Astrocyte (in vitro differentiated cells and primary cell): ENCODE results near the gene TMSB10. TPM values are rescaled to one million over a fixed set of nuclear protein-coding genes. Genes with fewer than 3 reads are reported as not detected.
"Not testable (repeated sequence)": the region's sequence is repeated elsewhere in the genome, so short reads cannot be mapped to it uniquely, and the experiment has no call there.

ENCODE experiments used
- DNase-seq: peaks from one replicate; pipeline ENCODE4 v3.0.0-alpha.2; 2010; ENCODE audit warnings: low read depth
- FAIRE-seq: peaks from 2 replicates; lab custom pipeline; 2011; peaks lifted over from hg19 to GRCh38; lab: Jason Lieb, UNC
- H2AFZ ChIP-seq: 2 replicates; pipeline ENCODE4 v1.6.0; 2012; ENCODE audit warnings: low read depth, low read length, inconsistent platforms
- H3K27ac ChIP-seq: 2 replicates; pipeline ENCODE4 v1.5.1; 2011; ENCODE audit warnings: low read depth, low read length, inconsistent platforms
- H3K27me3 ChIP-seq: 2 replicates; pipeline ENCODE4 v1.6.0; 2011; ENCODE audit warnings: low read length, inconsistent platforms; ENCODE audit not compliant: insufficient read depth
- H3K36me3 ChIP-seq: 2 replicates; pipeline ENCODE4 v1.5.1; 2011; ENCODE audit warnings: low read length, inconsistent platforms; ENCODE audit not compliant: insufficient read depth
- H3K4me1 ChIP-seq: 2 replicates; pipeline ENCODE4 v1.5.1; 2011; ENCODE audit warnings: low read length, inconsistent platforms; ENCODE audit not compliant: insufficient read depth
- H3K4me2 ChIP-seq: 2 replicates; pipeline ENCODE4 v1.6.0; 2012; ENCODE audit warnings: low read length, inconsistent platforms
- H3K4me3 ChIP-seq: 2 replicates; pipeline ENCODE4 v1.5.1; 2011; ENCODE audit warnings: low read depth, mild to moderate bottlenecking, low read length, inconsistent platforms; ENCODE audit not compliant: insufficient read depth
- H3K79me2 ChIP-seq: 2 replicates; pipeline ENCODE4 v1.6.0; 2012; ENCODE audit warnings: mild to moderate bottlenecking, low read length, inconsistent platforms; ENCODE audit not compliant: insufficient read depth
- H3K9ac ChIP-seq: 2 replicates; pipeline ENCODE4 v1.6.0; 2012; ENCODE audit warnings: mild to moderate bottlenecking, low read length, inconsistent platforms
- H3K9me3 ChIP-seq: 2 replicates; pipeline ENCODE4 v1.5.1; 2012; ENCODE audit warnings: low read depth, mild to moderate bottlenecking, low read length, inconsistent platforms; ENCODE audit not compliant: insufficient read depth
- H4K20me1 ChIP-seq: 2 replicates; pipeline ENCODE4 v1.6.0; 2012; ENCODE audit warnings: low read length, inconsistent platforms; ENCODE audit not compliant: insufficient read depth
- H3K27ac Mint-ChIP-seq: one replicate; pipeline ENCODE4 v1.8.0; 2021; ENCODE audit warnings: mild to moderate bottlenecking, mixed read lengths; ENCODE audit not compliant: unreplicated experiment
- H3K27me3 Mint-ChIP-seq: one replicate; pipeline ENCODE4 v1.8.0; 2021; ENCODE audit warnings: low read depth, mixed read lengths; ENCODE audit not compliant: unreplicated experiment
- H3K36me3 Mint-ChIP-seq: one replicate; pipeline ENCODE4 v1.8.0; 2021; ENCODE audit warnings: low read depth, mixed read lengths; ENCODE audit not compliant: unreplicated experiment
- H3K4me1 Mint-ChIP-seq: one replicate; pipeline ENCODE4 v1.8.0; 2021; ENCODE audit warnings: low read depth, mixed read lengths; ENCODE audit not compliant: unreplicated experiment
- H3K4me3 Mint-ChIP-seq: one replicate; pipeline ENCODE4 v1.8.0; 2021; ENCODE audit warnings: mild to moderate bottlenecking, moderate library complexity, mixed read lengths; ENCODE audit not compliant: unreplicated experiment
- H3K9me3 Mint-ChIP-seq: one replicate; pipeline ENCODE4 v1.8.0; 2021; ENCODE audit warnings: mild to moderate bottlenecking, mixed read lengths; ENCODE audit not compliant: unreplicated experiment
- EZH2 ChIP-seq: IDR thresholded peaks from 2 replicates; pipeline ENCODE4 v1.6.1; 2012; ENCODE audit warnings: mild to moderate bottlenecking, low read length, inconsistent platforms; ENCODE audit not compliant: insufficient read depth
- total RNA-seq: library from RNA; stranded (reverse); gene quantifications from 2 replicates; pipeline ENCODE4 v1.2.1, GENCODE V29; 2021
- TF ChIP-seq, protein P1 (sequence below): IDR thresholded peaks from 2 replicates; pipeline ENCODE4 v1.5.1; 2011; ENCODE audit warnings: low read depth, mild to moderate bottlenecking, inconsistent platforms, low read length, moderate library complexity; ENCODE audit not compliant: insufficient read depth

TMSB10 gene
- total RNA-seq, 1 donor from 2014 or later, result 3,439 TPM

DNA sequence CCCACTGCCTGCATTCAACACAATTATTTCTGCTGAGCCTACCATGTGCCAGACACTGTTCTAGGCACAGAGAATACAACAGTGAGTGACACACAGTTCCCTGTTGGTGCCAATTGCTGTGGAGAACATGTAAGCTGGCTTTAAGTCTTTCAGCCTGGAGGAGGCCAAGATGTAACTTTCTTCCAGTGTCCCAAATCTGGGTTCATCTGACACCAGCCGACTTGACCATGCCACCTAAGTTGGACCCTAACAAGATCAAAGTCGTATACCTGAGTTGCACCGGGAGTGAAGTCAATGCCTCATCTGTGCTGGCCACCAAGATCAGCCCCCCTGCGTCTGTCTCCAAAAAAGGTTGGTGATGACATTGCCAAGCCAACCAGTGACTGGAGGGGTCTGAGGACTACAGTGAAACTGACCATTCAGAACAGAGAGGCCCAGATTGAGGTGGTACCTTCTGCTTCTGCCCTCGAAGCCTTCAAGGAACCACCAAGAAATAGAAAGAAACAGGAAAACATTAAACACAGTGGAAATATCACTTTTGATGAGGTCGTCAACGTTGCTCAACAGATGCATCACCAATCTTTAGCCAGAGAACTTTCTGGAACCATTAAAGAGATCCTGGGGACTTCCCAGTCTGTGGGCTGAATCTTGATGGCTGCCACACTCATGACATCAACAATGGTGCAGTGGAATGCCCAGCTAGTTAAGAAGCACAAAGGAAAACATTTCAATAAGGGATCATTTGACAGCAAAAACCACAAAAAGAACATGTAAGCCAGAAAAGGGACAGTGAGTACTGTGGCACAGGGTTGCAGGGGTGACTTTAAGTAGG is 30.9 kb upstream of the TMSB10 start:
- no peak overlapping the region for H3K4me2 ChIP-seq
- Mint-ChIP-seq H3K4me3 (no peak overlapping the region), H3K36me3 (no peaks in the 10 kb centered on the region), H3K4me1 (peaks cover 4% of the 10 kb centered on the region), H3K9me3 (peaks cover 4% of the 10 kb centered on the region), H3K27me3 (peaks cover 53% of the 10 kb centered on the region), H3K27ac (no peak overlapping the region)
- TF ChIP-seq EZH2, result no peak
- TF ChIP-seq, protein P1, sequence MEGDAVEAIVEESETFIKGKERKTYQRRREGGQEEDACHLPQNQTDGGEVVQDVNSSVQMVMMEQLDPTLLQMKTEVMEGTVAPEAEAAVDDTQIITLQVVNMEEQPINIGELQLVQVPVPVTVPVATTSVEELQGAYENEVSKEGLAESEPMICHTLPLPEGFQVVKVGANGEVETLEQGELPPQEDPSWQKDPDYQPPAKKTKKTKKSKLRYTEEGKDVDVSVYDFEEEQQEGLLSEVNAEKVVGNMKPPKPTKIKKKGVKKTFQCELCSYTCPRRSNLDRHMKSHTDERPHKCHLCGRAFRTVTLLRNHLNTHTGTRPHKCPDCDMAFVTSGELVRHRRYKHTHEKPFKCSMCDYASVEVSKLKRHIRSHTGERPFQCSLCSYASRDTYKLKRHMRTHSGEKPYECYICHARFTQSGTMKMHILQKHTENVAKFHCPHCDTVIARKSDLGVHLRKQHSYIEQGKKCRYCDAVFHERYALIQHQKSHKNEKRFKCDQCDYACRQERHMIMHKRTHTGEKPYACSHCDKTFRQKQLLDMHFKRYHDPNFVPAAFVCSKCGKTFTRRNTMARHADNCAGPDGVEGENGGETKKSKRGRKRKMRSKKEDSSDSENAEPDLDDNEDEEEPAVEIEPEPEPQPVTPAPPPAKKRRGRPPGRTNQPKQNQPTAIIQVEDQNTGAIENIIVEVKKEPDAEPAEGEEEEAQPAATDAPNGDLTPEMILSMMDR, result no peak
- H2AFZ ChIP-seq, result no peak overlapping the region
- peak; percentile 29 for DNase-seq
- FAIRE-seq, result no peak
- no peak overlapping the region for H3K9ac ChIP-seq
- H3K79me2 ChIP-seq, result no peaks in the 10 kb centered on the region
- H3K36me3 ChIP-seq, result no peaks in the 10 kb centered on the region
- H3K4me1 ChIP-seq, result no peaks in the 10 kb centered on the region
- no peaks in the 10 kb centered on the region for H3K9me3 ChIP-seq
- H4K20me1 ChIP-seq, result no peaks in the 10 kb centered on the region
- H3K27ac ChIP-seq, result no peak overlapping the region
- peaks cover 16% of the 10 kb centered on the region for H3K27me3 ChIP-seq
- no peak overlapping the region for H3K4me3 ChIP-seq

DNA sequence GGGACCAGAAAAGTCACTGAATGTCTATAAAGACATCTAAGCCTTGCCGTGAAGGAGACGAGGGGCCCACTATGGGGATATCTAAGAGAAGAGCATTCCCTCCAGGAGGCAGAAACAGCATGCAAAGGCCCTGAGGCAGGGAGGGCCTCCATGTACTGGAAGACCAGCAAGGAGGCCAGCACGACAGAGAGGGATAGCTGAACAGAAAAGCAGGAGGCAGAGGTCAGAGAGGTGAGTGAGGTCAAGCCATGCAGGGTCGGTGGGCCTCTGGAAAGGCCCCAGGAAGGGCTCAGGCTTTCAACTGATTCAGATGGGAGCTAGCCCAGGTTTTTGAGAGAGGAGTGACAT is 30.3 kb upstream of the TMSB10 start:
- FAIRE-seq, result no peak
- no peak overlapping the region for H3K4me3 ChIP-seq
- no peak overlapping the region for H3K27ac ChIP-seq
- Mint-ChIP-seq H3K4me3 (no peak overlapping the region), H3K27ac (no peak overlapping the region), H3K27me3 (peaks cover 54% of the 10 kb centered on the region), H3K9me3 (peaks cover 4% of the 10 kb centered on the region), H3K36me3 (no peaks in the 10 kb centered on the region), H3K4me1 (peaks cover 7% of the 10 kb centered on the region)
- no peak overlapping the region for H3K9ac ChIP-seq
- H3K79me2 ChIP-seq, result no peaks in the 10 kb centered on the region
- H3K36me3 ChIP-seq, result no peaks in the 10 kb centered on the region
- H3K9me3 ChIP-seq, result no peaks in the 10 kb centered on the region
- H3K27me3 ChIP-seq, result peaks cover 20% of the 10 kb centered on the region
- no peak for DNase-seq
- TF ChIP-seq, protein P1, result no peak
- no peak for TF ChIP-seq EZH2
- no peak overlapping the region for H2AFZ ChIP-seq
- no peak overlapping the region for H3K4me2 ChIP-seq
- peaks cover 2% of the 10 kb centered on the region for H3K4me1 ChIP-seq
- H4K20me1 ChIP-seq, result no peaks in the 10 kb centered on the region

DNA sequence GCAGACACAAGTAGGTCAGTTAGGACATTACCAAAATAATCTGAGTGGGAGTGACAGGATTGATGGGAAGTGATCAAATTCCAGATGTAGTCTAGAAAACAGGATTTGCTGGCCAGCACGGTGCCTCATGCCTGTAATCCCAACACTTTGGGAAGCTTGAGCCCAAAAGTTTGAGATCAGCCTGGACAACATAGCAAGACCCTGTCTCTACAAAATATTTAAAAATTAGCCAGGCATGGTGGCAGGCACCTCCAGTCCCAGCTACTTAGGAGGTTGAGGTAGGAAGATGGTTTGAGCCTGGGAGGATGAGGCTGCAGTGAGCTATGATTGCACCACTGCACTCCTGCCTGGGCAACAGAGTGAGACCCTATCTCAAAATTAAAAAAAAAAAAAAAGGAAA is 29.8 kb upstream of the TMSB10 start:
- H3K4me3 Mint-ChIP-seq, H3K9me3 ChIP-seq, H4K20me1 ChIP-seq, H3K36me3 Mint-ChIP-seq, FAIRE-seq, H2AFZ ChIP-seq, H3K27ac Mint-ChIP-seq, H3K36me3 ChIP-seq, H3K9ac ChIP-seq, H3K4me2 ChIP-seq, DNase-seq, H3K4me3 ChIP-seq, H3K27ac ChIP-seq, H3K79me2 ChIP-seq, H3K4me1 Mint-ChIP-seq, H3K9me3 Mint-ChIP-seq, H3K4me1 ChIP-seq: not testable (repeated sequence)
- H3K27me3 Mint-ChIP-seq, result peaks cover 53% of the 10 kb centered on the region
- H3K27me3 ChIP-seq, result peaks cover 24% of the 10 kb centered on the region
